GM10266 (cell line): ENCODE measurements around the gene ZC2HC1C.
A peak's percentile ranks its signal among the peaks of the same experiment; 100 is the strongest.

ENCODE experiments used
- DNase-seq: peaks from one replicate; pipeline ENCODE4 v3.0.0; 2012; ENCODE audit errors: extremely low spot score
- TF ChIP-seq, protein P1 (sequence below): IDR thresholded peaks from 2 replicates; pipeline ENCODE4 v1.5.1; 2012; ENCODE audit warnings: mild to moderate bottlenecking, low read depth; ENCODE audit not compliant: control insufficient read depth, insufficient read depth; ENCODE audit errors: missing control alignments

Gene ZC2HC1C, protein sequence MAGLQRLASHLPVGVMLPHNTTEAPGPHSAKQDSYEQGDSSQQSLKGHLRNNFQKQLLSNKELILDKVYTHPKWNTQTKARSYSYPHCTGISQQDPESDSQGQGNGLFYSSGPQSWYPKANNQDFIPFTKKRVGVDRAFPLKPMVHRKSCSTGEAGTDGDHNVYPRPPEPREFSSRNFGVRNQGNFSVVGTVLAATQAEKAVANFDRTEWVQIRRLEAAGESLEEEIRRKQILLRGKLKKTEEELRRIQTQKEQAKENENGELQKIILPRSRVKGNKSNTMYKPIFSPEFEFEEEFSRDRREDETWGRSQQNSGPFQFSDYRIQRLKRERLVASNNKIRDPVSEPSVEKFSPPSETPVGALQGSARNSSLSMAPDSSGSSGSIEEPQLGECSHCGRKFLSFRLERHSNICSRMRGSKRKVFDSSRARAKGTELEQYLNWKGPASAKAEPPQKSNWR

DNA sequence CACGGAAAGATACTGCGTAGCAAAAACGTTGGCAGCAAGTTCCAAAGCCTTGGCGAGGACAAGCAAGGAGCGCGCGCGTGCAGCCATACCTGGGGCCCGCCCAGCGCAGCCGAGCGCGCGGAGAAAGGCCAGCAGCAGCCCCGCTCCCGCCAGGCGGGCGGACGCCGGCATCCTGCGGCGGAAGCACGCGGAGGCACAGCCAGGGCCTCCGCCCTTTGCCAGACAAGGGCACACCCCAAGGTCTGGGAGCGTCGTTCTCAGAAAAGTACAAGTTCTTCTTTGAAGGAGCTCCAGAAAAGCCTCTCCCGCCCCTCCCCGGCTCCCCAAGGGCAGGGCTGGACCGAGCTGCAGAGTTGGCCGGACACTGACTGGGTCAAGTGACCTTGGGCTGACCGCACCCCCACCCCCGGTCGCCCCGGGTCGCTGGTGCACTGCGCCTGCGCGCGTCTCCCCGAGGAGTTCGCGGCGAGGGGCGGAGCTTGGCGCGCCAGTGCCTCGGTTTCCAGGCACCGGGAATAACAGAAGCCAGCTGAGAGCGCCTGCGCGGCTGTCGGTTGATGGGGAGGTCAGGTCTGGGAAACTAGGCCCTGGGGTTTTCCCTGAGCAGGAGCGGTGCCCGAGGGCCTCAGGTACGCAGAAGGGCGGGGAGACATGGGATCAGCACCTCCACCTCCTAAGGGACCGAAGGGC lies at the start of gene ZC2HC1C:
ZC2HC1C (plus strand) TSS at position 521 of the 690 bp plus-strand sequence. CDS start 933 bp downstream, outside the sequence.
- DNase-seq, result peak; percentile 83
- TF ChIP-seq, protein P1, sequence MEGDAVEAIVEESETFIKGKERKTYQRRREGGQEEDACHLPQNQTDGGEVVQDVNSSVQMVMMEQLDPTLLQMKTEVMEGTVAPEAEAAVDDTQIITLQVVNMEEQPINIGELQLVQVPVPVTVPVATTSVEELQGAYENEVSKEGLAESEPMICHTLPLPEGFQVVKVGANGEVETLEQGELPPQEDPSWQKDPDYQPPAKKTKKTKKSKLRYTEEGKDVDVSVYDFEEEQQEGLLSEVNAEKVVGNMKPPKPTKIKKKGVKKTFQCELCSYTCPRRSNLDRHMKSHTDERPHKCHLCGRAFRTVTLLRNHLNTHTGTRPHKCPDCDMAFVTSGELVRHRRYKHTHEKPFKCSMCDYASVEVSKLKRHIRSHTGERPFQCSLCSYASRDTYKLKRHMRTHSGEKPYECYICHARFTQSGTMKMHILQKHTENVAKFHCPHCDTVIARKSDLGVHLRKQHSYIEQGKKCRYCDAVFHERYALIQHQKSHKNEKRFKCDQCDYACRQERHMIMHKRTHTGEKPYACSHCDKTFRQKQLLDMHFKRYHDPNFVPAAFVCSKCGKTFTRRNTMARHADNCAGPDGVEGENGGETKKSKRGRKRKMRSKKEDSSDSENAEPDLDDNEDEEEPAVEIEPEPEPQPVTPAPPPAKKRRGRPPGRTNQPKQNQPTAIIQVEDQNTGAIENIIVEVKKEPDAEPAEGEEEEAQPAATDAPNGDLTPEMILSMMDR, result no peak

DNA sequence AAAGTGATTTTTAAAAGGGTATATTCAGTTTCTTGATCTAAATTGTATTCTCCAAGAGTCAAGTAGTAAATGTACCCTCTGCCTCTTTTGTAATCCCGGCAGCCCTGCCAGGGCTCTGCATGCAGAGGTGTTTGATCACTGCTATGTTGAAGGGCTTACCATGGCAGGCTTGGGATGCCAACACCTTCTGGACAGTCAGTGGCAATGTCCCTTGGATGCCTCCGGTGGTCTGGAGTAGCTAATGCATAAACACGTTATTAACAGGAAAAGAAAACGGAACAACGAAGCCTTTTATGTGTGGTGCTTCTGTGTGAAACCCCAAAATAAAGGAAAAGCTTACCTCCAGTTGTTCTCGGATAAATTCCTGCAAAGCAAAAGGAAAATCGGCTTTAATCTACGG lies 46.8 kb upstream of the ZC2HC1C start:
- DNase-seq, result no peak
- TF ChIP-seq, protein P1, result no peak

DNA sequence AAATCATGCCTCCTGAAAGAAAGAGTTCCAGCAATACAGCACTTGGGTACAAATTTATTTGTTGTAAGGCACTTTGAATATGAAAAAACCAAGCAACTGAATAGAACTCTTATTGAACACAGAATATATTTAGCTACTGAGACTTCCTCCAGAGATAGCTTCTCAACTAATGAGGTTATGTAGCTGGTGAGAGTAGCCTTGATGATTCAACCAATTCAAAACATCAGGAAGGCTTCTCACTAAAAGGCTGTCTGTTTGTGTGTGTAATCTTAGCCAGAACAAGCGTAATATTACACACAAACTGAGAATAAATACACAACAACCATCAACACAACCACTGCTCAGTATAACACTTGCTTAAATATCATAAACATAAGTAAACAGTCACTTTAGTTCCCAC lies 46.3 kb upstream of the ZC2HC1C start:
- TF ChIP-seq, protein P1, result no peak
- DNase-seq, result no peak

DNA sequence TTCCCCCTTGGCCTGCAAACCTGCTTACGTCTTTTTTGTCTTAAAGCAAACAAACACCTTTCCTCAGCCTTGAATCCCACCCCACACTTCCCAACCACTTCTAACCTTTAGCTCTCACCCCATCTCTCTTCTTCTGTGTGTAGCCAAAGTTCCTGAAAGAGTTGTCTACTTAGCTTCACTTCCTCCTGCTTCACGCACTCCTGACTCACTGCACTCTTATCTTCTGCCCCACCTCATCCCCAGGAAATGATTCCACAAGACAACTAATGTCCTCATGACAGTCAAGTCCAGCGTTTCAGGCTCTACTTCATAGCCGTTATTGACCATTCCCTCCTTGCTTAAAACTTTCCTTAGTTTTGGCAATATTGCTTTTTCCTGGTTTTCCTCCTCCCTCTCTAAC lies 44.4 kb upstream of the ZC2HC1C start:
- no peak for DNase-seq
- TF ChIP-seq, protein P1, result no peak

DNA sequence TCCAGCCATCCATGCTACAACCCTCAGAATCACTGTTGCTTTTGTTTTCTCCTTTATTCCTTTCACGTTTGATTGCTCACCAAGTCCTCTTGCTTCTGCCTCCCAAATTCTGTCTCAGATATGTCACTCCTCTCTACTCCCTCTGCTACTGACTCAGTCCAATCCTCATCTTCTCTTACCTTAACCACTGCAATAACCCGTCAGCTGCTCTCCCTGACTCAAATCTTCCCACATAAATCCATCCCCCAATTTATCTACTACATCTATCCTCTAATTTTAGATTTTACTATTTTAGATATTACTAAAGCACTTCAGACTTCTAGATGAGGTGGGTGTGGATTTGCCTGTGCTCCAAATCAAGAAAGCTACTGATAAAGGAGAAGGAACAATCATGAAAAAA lies 43.6 kb upstream of the ZC2HC1C start:
- no peak for DNase-seq
- TF ChIP-seq, protein P1, result no peak

DNA sequence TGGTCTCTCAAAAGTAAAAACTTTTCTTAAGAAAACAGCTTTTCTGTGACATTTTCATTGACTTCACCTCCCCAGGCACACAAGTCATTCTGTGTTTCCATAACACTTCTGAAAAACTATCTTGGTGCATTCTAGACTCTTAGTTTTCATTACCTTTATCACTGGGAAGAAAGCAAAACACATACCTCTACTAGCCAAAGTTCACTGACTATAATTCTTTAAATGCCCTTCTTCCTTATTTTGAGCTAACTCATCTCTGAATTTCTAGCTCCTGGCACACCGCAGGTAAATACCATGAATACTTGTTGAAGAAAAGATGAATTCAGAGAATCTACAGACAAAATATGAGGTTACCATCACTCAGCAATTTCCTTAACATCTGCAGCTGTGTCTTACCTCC lies 39.3 kb upstream of the ZC2HC1C start:
- DNase-seq, result no peak
- TF ChIP-seq, protein P1, result no peak

DNA sequence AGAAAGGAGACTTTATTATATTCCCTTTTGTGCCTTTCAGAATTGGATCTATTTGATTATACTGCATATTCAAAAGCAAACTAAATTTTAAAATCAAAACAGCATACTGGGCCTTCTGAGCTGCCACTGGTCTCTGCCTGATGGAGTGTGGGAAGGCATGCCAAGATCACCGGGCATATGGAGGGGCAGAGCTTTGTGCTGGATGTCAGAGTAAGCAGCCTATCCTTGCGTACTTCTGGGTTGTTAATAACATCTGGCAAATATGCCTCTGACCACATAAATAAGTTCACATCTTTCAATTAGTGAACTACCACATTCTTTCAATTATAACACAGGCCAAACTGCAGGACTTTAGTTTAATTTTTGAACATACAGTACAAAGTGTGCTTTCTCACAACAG lies 36.5 kb upstream of the ZC2HC1C start:
- DNase-seq, result no peak
- TF ChIP-seq, protein P1, result no peak
